Stimulated activated CD8-positive, alpha-beta memory T cell treated with anti-CD3 and anti-CD28 coated beads, Interleukin-15, amount 100 ng/mL, for 1 hour (primary cell): Measurements from ENCODE around the gene SSH2.
"Not testable (repeated sequence)": the region's sequence is repeated elsewhere in the genome, so short reads cannot be mapped to it uniquely, and the experiment has no call there.

ENCODE experiments used
- DNase-seq: peaks from one replicate; pipeline ENCODE4 v3.0.0-alpha.2; 2020; ENCODE audit warnings: low read depth

The SSH2 gene

DNA sequence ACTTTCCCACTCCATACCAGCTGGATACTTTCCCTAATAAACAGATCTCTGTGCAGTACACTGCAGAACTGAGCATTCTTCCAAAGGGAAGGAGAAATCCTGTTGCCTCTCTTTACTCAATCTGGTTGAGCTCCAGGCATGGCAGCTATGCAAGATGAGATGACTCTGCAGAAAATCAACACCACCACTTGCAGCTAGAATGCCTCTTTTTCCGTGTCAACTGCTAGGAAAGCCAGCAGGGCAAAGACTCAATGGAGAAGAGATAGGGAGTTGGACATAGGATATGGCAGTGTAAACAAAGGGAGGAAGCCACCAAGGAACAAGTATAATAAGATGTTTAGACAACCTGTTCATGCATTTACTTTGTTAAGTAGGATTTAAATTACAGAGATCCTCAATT lies 266.9 kb downstream of the SSH2 start:
- no peak for DNase-seq

DNA sequence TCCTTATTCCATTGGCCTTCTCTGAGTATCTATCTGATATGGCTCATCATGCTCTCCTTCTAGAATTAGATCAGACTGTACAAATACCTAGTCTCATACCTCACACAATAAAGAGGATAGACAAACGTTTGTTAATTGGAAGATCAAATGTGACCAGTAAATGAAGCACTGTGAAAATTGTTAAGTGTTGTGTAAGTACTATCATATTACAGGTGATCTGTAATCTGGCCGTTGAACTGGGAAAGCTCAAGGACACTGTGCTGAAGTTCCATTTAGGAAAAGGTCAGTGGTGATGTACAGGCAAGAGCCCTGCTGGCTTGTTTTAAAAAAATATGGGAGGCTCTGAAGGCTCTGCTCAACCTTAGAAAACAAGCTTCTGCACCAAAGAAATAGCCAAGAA lies 268.8 kb downstream of the SSH2 start:
- no peak for DNase-seq

DNA sequence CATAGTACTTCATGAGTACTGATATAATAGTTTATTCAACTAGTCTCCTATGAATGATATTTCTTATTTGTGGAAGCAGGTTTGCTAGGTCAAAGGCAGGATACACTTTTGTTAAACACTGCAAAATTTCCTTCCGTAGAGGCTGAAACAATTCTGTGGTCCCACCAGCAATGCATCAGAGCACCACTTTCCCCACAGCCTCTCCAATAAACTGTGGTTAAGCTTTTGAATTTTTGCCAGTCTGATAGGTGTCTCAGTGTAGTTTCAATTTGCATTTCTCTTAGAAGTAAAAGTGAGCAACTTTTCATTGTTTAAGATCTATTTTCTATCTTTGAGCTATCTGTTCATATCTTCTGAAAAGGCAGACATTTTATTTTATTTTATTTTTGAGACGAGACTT lies 270.9 kb downstream of the SSH2 start:
- DNase-seq = no peak

DNA sequence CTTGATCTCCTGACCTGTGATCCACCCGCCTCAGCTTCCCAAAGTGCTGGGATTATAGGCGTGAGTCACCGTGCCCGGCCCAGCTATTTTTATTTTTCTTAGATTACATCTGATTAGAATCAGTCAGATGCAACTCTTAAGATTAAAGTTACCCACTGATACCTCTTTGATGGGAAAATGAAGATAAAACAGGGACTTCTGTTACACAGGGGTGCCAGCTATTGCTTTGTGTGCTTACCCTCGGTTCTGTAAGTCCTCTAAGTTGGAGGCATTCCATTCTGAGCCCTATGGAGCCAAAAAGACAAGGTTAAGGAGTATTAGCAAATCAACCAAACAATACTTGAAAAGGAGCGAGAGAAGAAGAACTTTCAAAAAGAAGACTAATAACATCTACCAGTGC lies 274.7 kb downstream of the SSH2 start:
- no peak for DNase-seq

DNA sequence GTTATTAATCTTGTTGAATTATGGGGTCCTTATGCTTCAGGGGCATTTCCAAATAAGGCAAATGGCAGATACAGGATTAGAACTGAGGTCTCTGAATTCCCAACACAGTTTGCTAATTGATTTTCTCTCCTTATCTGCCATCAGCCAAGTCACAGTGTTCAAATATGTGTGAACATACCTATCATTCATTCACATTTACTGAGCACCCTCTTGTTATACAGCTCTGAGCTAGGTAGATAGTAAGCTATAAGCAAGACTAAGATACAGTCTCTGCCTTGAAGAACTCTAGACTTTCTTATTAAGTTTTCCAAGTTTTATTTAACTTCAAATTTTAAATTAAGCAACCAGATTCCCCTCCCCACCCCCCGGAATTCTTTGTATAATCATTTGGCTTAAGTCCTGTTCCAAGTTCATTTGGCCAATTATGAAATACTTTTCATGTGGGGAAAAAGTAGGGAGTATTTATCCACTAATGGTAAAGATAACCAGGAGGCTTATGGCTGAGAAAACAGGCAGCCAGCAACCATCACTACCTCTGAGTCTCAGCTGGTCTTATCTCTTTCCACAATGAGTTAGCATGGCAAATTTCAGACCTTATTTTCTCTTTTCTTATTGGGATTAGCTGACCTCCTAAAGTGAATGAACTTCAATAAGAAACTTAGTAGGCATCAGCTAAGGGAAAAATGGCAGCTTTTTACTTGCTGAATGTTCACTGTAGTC lies 275.9 kb downstream of the SSH2 start:
- DNase-seq = no peak

DNA sequence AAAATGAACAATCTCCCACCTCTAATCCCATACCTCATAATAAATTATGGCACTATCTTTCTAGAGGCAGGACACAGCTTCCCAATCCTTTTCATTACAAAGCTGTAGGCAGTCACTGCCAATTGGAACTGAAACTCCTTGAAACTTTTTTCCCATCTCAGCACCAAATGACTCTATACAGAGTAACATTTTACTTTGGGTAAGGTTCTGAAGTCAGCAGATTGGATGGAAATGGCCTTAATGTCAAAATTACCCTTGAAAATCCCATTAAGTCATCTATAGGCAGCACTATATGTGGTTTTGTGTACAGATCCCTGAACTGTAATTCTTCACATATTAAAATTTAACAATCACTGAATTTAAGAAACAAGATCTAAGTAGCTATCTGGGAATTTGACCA lies 277.1 kb downstream of the SSH2 start:
- DNase-seq = no peak

DNA sequence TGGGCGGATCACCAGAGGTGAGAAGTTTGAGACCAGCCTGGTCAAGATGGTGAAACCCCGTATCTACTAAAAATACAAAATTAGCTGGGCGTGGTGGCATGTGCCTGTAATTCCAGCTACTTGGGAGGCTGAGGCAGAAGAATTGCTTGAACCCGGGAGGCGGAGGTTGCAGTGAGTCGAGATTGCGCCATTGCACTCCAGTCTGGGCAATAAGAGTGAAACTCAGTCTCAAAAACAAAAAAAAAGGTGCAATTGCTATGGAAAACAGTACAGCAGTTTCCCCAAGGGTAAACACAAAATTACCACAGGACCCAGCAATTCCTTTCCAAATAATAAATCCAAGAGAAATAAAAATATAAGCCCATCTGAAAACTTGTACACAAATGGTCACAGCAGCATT lies 278.1 kb downstream of the SSH2 start:
- DNase-seq = not testable (repeated sequence)

DNA sequence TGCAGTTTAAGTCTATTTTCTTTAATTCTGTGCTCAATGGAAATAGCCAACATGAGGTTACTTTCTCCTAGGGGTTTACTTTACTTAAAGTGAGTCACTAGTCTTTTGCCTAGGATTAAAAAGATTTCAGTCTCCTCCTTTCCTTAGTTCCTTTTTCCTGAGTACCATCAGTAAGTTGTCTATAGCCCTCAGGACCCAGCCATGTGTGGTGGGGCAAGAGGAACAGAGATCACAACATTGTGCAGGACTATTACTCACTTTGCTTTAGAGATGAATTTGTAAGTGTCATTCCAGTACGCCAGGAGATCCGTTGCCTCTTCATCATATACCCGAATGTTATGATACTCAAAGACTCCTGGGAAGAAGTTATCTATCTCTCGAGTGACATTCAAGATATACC lies 279.6 kb downstream of the SSH2 start:
- DNase-seq = no peak

DNA sequence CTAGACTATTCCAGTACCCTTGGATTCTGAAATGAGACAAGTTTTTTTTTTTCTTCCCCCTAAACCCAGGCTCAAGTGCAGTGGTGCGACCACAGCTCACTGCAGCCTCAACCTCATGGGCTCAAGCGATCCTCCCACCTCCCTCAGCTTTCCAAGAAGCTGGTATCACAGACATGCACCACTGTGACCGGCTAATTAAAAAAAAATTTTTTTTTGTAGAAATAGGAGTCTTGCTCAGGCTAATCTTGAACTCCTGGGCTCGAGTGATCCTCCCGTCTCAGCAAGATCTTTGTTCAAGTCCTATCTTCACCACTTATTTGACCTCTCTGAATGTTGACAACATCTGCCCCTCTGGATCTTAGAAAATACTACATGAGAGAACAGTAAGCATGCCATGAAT lies 280.7 kb downstream of the SSH2 start:
- DNase-seq = no peak

DNA sequence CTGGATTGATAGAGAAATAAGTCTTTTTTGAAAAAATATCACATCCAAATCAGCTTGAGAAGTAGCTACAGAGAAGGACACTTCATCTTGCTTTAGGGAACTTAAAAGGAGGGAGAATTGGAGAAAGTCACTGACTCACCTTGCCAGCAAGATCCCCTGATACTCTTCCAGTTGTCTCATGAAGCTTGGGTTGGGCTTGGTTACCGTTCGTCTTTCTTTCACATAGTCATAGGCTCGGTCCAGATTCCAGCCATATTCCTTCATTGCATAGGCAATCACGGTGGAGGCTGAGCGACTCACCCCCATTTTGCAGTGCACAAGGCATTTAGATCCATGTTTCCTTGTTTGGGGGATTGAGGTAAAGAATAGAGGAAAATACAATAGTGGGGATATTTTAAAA lies 282.0 kb downstream of the SSH2 start:
- no peak for DNase-seq

DNA sequence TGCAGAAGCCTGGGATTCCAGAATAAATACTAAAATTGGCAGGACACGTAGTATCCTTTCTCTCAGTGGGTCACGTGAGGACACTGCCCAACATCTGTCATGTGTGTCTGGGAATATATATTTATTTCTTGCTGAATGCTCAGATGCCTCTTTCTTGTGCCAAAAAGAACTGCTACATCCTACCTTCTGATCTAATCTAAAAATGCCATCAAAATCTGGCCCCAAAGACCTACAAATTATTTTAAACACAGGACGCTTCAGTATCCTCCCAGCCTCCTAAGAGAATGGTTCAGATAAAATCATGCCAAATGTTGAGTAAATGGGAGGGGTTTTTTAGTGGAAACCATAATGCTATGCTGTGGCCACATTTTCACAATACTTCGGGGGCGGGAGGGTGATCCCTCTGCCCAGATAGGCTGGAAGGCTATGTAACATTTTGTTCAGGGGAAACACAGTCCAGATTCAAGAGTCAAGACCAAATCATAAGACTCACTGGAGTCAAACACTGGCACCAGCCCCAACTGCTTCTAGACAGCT lies 284.4 kb downstream of the SSH2 start:
- DNase-seq = no peak

DNA sequence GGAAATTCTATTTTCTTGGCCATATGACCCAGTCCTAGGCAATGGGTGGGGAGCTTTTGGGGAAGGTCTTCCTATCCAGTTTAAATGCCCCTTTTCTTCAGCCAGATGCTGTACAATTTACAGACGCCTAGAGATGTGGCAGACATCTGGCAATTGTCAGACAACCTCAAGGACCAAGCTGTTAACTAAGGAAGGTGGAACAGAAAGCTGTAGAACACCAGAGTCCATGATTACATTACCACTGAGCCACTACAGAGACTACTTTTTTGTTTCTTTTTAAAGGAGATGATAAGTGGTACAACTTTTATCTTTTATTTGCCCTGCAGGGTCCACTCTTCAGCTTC lies 286.2 kb downstream of the SSH2 start:
- DNase-seq = no peak

DNA sequence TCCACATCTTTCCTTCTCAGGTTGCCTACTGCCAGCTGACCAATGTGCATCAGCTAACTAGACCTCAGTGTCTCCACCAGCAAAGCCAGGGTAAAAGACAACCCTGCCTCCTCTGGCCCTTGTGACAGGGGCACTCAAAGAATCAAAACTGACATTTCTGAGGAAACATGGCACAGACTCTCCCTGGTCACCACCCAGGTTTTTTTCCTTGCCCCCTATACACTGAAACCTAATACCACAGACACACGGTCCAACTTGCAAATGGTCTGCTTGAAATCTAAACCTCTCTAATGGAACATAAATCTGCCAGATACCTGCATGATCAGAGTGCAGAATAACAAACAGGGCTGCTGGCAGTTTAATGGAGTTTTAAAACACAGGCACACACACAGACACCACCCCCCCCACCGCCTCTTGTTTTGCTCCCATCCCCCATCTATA lies 287.8 kb downstream of the SSH2 start:
- DNase-seq = no peak

DNA sequence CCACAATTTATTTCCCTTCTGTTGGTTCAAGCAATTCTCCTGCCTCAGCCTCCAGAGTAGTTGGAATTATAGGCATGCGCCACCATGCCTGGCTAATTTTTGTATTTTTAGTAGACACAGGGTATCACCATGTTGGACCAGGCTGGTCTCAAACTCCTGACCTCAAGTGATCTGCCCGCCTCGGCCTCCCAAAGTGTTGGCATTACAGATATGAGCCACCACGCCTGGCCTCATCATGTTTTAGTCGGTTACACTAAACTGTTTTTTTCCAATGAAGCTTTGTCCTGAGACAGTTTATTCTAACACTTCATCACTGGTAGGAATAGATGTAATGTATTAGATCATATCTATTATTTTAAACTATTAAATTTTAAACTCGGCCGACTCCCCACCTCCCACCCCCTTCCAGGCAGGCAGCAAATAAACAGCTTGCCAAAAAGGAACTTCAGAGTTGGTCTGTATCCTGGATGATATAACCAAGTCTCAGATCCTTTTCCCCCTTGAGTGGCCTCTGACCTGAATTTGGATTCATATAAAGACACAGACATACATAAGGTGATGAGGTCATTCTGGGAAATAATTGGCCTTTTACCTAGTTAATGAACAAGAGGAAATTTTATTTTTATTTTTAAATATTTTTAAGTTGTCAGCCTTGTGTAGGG lies 288.9 kb downstream of the SSH2 start:
- no peak for DNase-seq

DNA sequence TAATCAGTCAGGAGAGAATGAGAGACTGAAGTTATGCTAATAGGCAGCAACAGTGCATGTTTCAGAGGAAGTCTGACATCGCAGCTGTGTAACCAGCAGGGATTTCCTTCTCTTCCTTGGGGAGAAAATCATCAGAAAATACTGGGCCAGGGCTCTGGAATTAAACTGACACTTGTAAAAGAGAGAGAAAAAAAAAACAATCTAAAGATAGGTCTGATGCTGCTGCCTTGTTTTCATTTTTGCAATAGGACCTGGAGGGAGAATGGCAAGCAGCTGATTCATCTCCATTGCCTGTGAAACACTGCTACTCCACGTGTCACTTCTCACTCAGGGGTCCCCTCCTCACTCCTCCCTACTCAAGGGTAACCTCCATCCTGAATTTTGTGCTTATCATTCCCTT lies 289.6 kb downstream of the SSH2 start:
- no peak for DNase-seq

DNA sequence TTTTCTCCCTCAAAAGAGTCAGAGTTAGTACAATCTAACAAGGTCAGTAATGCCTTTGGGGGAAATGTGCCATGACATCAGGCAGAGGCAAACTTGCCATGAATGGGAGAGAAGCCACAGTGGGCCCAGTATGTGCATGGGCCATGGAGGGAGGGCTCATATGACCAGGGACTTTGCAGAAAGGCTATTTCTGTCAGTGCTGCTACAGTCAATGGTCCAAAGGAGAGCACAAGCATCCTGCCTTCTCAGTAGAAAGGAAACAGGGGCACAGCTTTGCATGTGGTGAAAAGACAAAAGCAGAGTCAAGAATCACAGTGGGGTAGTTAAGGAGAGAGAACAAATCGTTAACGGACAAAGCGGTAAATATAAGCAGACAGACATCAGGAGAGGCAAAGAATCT lies 296.1 kb downstream of the SSH2 start:
- DNase-seq = no peak

DNA sequence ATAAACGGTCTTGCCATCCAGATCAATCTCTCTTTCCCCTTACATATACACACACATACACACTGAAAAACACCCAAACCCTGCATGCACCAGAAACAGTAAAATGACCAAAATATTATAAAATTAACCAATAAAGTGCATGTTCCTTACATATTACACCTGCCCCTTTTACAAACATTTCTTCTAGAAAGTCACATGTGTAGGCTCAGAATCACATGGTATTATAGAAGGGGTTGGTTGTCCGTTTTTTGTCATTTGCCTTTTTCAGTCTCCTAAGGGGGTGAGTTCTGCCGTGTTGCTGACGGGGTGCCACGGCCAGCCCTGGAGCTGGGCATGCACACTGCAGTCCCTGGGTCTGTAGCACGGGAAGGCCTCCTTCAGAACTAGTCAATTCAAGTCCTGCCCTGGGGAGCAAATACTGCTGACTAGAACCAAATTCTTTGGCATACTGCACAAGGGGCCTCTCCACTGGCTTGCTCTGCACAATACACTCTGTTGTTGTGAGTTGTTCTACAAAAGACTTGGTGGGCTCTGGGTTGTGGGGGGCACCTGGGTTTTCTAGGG lies 299.3 kb downstream of the SSH2 start:
- no peak for DNase-seq

DNA sequence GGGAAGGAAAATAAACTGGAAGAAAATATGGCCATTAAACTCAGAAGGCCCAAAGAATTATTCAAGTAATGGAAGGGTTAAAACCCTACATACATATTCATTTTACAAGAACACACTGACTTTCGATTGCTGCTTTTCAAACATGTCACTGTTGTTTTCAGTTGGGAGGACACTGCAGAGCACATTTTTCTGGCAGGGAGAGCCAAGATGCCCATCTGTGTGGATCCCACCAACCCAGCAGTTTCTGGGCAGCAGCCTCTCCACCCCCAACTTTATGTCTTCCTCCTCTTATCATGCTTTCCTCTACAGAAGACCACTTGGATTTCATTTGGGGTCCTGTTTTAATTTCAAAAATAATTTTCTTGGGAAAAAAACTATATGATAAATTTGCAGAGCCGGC lies 300.2 kb downstream of the SSH2 start:
- DNase-seq = no peak

DNA sequence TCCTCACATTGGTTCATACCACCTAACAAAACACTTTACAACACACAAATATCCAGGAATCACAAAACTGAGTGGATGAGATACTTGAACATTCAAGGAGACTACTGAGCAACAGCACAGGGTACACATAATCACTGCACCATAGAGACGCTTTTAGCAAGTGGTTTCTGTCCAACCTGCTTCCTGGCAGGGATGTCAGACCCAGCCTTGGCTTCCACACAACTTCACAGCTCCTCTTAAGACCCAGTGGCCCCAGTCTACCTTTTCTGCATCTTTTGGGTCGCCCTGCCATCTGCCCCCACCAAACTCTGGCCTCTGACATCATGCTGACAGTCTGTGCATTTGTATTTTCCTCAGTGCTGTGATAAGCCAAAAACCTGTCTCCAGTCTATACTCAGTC lies 301.4 kb downstream of the SSH2 start:
- DNase-seq = no peak

DNA sequence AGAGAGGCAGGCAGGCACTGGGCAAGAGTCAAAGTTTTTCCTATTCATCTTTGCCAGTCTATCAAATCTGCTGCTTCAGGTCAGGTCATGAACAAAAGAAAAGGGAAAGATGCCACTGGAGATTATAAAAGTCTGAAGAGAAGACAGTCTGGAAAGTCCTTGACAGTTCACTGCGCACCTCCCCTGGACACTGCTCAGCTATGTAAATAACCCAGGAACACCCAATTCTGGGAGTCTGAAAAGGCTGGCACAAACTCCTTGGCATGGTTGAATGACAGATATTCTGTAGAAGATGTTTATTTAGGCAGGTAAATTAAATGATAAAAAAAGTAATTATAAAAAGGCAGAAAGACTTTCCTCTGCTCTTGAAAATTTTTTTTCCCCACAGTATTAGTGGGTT lies 302.1 kb downstream of the SSH2 start:
- no peak for DNase-seq

DNA sequence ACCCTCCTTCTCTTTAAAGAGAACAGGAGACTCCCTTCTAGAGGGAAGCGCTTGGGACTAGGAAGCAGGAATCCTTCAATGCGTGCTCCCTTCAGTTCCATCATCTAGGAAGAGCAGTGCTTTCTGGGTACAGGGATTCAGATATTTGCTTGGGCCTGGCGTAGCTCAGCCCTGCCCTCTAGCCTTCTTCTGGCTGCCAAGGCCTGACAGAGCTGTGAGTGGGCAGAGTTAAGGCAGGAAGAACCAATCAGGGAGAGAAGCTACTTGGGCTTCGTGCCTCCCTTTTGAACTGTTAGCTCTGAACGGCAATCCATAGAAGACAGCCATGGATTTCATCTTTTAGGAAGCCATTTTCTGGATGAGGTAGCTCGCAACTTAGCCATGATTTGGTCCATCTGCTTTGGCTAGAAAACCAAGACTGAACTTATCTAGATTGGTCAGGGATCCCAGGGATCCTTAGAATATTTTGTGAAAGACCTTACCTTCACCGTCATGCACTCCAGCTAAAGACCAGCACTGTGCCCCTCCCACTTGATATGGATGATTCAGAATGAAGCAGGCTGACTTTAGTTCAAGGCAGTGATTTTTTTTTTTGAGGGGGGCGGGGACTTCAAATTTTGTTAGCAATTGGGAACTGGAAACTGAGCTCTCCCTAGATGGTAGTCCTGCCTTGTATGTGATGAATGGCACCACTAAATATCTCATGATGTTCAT lies 304.8 kb downstream of the SSH2 start:
- no peak for DNase-seq

DNA sequence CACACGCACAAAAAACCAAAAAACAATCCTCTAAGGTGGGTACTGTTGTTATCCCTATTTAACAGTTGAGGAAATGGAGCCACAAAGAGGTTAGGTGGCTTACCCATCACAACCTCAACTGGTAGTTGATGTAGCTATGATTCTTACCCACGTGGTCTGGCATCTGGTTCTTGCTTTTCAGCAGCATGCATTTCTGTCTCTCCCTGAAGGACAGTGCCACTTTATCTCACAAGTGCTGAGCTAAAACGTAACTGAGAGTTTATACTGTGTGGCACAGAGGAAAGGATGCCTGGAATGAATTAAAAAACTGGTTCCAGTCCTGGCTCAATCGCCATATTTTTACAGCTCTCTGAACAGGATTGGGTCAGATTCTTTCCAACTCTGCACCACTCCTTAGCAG lies 305.4 kb downstream of the SSH2 start:
- no peak for DNase-seq

DNA sequence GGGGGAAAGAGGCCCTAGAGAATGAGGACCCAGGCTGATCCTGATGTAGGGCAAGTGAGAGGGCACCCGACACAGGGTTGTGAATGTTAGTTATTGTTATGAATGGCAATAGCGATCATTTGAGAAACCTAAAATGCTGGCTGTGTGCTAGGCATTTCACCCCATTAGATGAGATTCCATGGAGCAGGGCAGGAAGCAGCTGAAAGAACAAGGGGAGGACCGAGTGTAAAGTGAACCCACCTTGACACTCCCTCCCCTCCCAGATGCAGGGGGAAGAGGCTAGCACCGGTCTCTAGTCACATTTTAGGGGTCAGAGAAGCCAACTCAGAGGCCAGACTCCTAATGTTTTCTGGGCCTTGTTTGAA lies 306.8 kb downstream of the SSH2 start:
- DNase-seq = no peak
